ENCODE results near the gene HS2ST1.

DNA sequence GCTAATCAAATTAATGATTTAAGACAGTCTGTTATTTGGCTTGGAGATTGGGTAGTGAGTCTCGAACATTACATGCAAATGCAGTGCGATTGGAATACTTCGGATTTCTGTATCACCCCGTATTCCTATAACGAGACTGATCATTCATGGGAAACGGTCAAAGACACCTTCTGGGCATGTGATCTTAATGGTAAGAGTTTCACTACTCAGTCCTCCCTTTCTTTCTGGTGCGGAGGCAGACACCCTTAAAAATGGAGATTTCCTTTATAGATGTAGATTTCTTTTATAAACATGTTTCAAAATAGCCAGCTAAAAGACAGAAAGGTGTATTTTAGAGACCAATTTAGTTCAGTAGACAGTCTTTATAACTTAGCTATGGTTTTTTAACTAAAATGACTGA, 74.4 kb downstream of the HS2ST1 start:
- TF ChIP-seq, protein P1, sequence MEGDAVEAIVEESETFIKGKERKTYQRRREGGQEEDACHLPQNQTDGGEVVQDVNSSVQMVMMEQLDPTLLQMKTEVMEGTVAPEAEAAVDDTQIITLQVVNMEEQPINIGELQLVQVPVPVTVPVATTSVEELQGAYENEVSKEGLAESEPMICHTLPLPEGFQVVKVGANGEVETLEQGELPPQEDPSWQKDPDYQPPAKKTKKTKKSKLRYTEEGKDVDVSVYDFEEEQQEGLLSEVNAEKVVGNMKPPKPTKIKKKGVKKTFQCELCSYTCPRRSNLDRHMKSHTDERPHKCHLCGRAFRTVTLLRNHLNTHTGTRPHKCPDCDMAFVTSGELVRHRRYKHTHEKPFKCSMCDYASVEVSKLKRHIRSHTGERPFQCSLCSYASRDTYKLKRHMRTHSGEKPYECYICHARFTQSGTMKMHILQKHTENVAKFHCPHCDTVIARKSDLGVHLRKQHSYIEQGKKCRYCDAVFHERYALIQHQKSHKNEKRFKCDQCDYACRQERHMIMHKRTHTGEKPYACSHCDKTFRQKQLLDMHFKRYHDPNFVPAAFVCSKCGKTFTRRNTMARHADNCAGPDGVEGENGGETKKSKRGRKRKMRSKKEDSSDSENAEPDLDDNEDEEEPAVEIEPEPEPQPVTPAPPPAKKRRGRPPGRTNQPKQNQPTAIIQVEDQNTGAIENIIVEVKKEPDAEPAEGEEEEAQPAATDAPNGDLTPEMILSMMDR (IDR thresholded peaks at IDR 0.05), result no peak
- no peak for TF ChIP-seq POLR2A (IDR thresholded peaks at IDR 0.05)
